PC-3 (cell line): ENCODE measurements around the gene NTN1. TPM values are rescaled to one million over a fixed set of nuclear protein-coding genes. Genes with fewer than 3 reads are reported as not detected.
"Not testable (repeated sequence)": the region's sequence is repeated elsewhere in the genome, so short reads cannot be mapped to it uniquely, and the experiment has no call there.

ENCODE experiments used
- ATAC-seq: fragments of 200-7000 bp; cut with Tn5 transposase; 2 replicates; pipeline ENCODE4 v1.9.1; 2020; ENCODE audit warnings: mild to moderate bottlenecking, moderate library complexity
- BruUV-seq: library from RNA; stranded (reverse); fragments of 400-500 nt; replicated peaks from 2 replicates; lab custom pipeline; 2021; lab: Mats Ljungman, UMichigan
- CTCF ChIA-PET: fragments of 300-600 bp; sonication (Branson Sonifier 250); formaldehyde crosslinking; loops from one replicate; lab custom pipeline; 2022; ENCODE audit warnings: antibody characterized with exemption; lab: Charles Lee
- POLR2A ChIA-PET: fragments of 300-600 bp; sonication (Branson Sonifier 250); formaldehyde crosslinking; loops from one replicate; lab custom pipeline; 2022; ENCODE audit warnings: antibody characterized with exemption; ENCODE audit not compliant: unreplicated experiment; lab: Charles Lee
- DNase-seq: peaks from one replicate; pipeline ENCODE4 v3.0.0-alpha.2; 2015
- H2AFZ ChIP-seq: fragments of 300-600 bp; sonication (generic); 2 replicates; pipeline ENCODE4 v1.6.0; 2016; ENCODE audit warnings: antibody characterized with exemption, low read length
- H3F3A ChIP-seq: fragments of 300-600 bp; sonication (generic); one replicate; pipeline ENCODE4 v1.6.0; 2017; ENCODE audit warnings: antibody characterized with exemption, low read length, control low read depth, mild to moderate bottlenecking; ENCODE audit not compliant: unreplicated experiment
- H3K27ac ChIP-seq: fragments of 300-600 bp; sonication (generic); 2 replicates; pipeline ENCODE4 v1.5.1; 2016; ENCODE audit warnings: mild to moderate bottlenecking, low read length
- H3K27me3 ChIP-seq: fragments of 300-600 bp; sonication (generic); 2 replicates; pipeline ENCODE4 v1.6.1; 2016; ENCODE audit warnings: low read length, mixed read lengths
- H3K36me3 ChIP-seq: fragments of 300-600 bp; sonication (generic); 2 replicates; pipeline ENCODE4 v1.6.1; 2016; ENCODE audit warnings: low read depth, mixed run types, low read length, mixed read lengths
- H3K4me1 ChIP-seq: fragments of 300-600 bp; sonication (generic); 2 replicates; pipeline ENCODE4 v1.5.1; 2016; ENCODE audit warnings: low read length; ENCODE audit not compliant: insufficient read depth
- H3K4me2 ChIP-seq: fragments of 300-600 bp; sonication (generic); 2 replicates; pipeline ENCODE4 v1.6.0; 2016; ENCODE audit warnings: low read length
- H3K4me3 ChIP-seq: fragments of 300-600 bp; sonication (generic); 2 replicates; pipeline ENCODE4 v1.5.1; 2016; ENCODE audit warnings: mild to moderate bottlenecking, low read length, mixed read lengths
- H3K79me2 ChIP-seq: fragments of 300-600 bp; sonication (generic); 2 replicates; pipeline ENCODE4 v1.6.1; 2017; ENCODE audit warnings: low read length, mixed read lengths
- H3K9ac ChIP-seq: fragments of 300-600 bp; sonication (generic); 2 replicates; pipeline ENCODE4 v1.6.0; 2016; ENCODE audit warnings: mild to moderate bottlenecking, low read length
- H3K9me2 ChIP-seq: fragments of 300-600 bp; sonication (generic); replicated peaks from 2 replicates; pipeline ENCODE4 v1.6.1; 2016; ENCODE audit warnings: mixed run types, low read length, mixed read lengths
- H3K9me3 ChIP-seq: fragments of 300-600 bp; sonication (generic); 2 replicates; pipeline ENCODE4 v1.6.1; 2016; ENCODE audit warnings: low read length, mixed read lengths
- H4K20me1 ChIP-seq: fragments of 300-600 bp; sonication (generic); 2 replicates; pipeline ENCODE4 v1.6.1; 2016; ENCODE audit warnings: low read length, mixed read lengths
- CTCF ChIP-seq: fragments of 300-600 bp; sonication (generic); conservative IDR thresholded peaks from 2 replicates; pipeline ENCODE4 v1.5.1; 2017; ENCODE audit warnings: antibody characterized with exemption, low read depth, mild to moderate bottlenecking, low read length
- EZH2 ChIP-seq: fragments of 300-600 bp; sonication (generic); IDR thresholded peaks from one replicate; pipeline ENCODE4 v1.6.1; 2017; ENCODE audit warnings: antibody characterized with exemption, mild to moderate bottlenecking, low read length; ENCODE audit not compliant: unreplicated experiment
- EZH2phosphoT487 ChIP-seq: fragments of 300-600 bp; sonication (generic); IDR thresholded peaks from 2 replicates; pipeline ENCODE4 v1.6.1; 2018; ENCODE audit warnings: mild to moderate bottlenecking, antibody characterized with exemption, low read length, borderline replicate concordance
- intact Hi-C: fragments of 100-400 bp; cut with micrococcal nuclease; formaldehyde crosslinking; loops from 2 replicates; pipeline ENCODE4 v1.9.0; 2023
- total RNA-seq: library from RNA; depleted of rRNA; stranded (reverse); fragments of >200 nt; gene quantifications from 2 replicates; pipeline ENCODE4 v1.2.3, GENCODE V29; 2014

NTN1 gene
- total RNA-seq, 1 experiment from 2014 or later, result 0.22 TPM

GRCh38 chr17:8985054-8985701 lies 36.1 kb upstream of the NTN1 start:
- H3K4me3 ChIP-seq, result no peak overlapping the region
- intact Hi-C loops, result no loop called here
- H3K9me2 ChIP-seq, result no peaks in the 10 kb centered on the region
- no peak for ATAC-seq
- H3K27ac ChIP-seq, result no peak overlapping the region
- H3K79me2 ChIP-seq, result no peaks in the 10 kb centered on the region
- POLR2A ChIA-PET, result no interaction called here
- CTCF ChIA-PET, result interaction anchor here (0.6 kb wide), 1 partner anchor 537 kb away, joined by 3 read pairs; no protein-coding TSS in a partner anchor
- no peaks in the 10 kb centered on the region for H3K9me3 ChIP-seq
- no peaks in the 10 kb centered on the region for H3K4me1 ChIP-seq
- H4K20me1 ChIP-seq, result no peaks in the 10 kb centered on the region
- no peak overlapping the region for H2AFZ ChIP-seq
- BruUV-seq, result no TSS peak
- H3K4me2 ChIP-seq, result no peak overlapping the region
- H3K9ac ChIP-seq, result no peak overlapping the region
- TF ChIP-seq EZH2phosphoT487 (no peak), CTCF (no peak), EZH2 (no peak)
- no peaks in the 10 kb centered on the region for H3F3A ChIP-seq
- no peak for DNase-seq
- H3K36me3 ChIP-seq, result no peaks in the 10 kb centered on the region
- H3K27me3 ChIP-seq, result peaks cover 27% of the 10 kb centered on the region

GRCh38 chr17:8986295-8986694 lies 35.0 kb upstream of the NTN1 start:
- Histone ChIP-seq H3K36me3 (no peaks in the 10 kb centered on the region), H3K4me3 (no peak overlapping the region), H3K4me1 (no peaks in the 10 kb centered on the region), H3K27ac (no peak overlapping the region), H3K9ac (no peak overlapping the region), H3K79me2 (no peaks in the 10 kb centered on the region), H3K27me3 (peaks cover 27% of the 10 kb centered on the region), H3K4me2 (no peak overlapping the region), H3K9me2 (no peaks in the 10 kb centered on the region), H2AFZ (no peak overlapping the region), H3K9me3 (no peaks in the 10 kb centered on the region), H3F3A (no peaks in the 10 kb centered on the region), H4K20me1 (no peaks in the 10 kb centered on the region)
- ATAC-seq (no peak), DNase-seq (no peak)
- BruUV-seq, result no TSS peak
- TF ChIP-seq CTCF, result no peak; the same call in 1 of the 2 replicates
- no peak for TF ChIP-seq EZH2phosphoT487
- TF ChIP-seq EZH2, result no peak
- intact Hi-C loops, result no loop called here
- ChIA-PET CTCF (no interaction called here), POLR2A (no interaction called here)

GRCh38 chr17:8988263-8988935 lies 32.9 kb upstream of the NTN1 start:
- H3K27ac ChIP-seq, ATAC-seq, intact Hi-C loops, H3K9ac ChIP-seq, H3K9me3 ChIP-seq, H3K4me3 ChIP-seq, H3K79me2 ChIP-seq, H3K4me2 ChIP-seq, H3K36me3 ChIP-seq, H3K9me2 ChIP-seq, H4K20me1 ChIP-seq, DNase-seq, H2AFZ ChIP-seq, BruUV-seq, H3F3A ChIP-seq, CTCF ChIA-PET, H3K4me1 ChIP-seq, POLR2A ChIA-PET: not testable (repeated sequence)
- H3K27me3 ChIP-seq, result peaks cover 15% of the 10 kb centered on the region; the same call in 1 of the 2 replicates
